Endothelial cell of umbilical vein (primary cell): ENCODE results near the gene HOXD8. TPM values are rescaled to one million over a fixed set of nuclear protein-coding genes. Genes with fewer than 3 reads are reported as not detected.

Source experiments
- BruUV-seq: library from RNA; stranded (reverse); fragments of 400-500 nt; replicated peaks from 2 replicates; lab custom pipeline; 2021; lab: Mats Ljungman, UMichigan
- CTCF ChIA-PET: fragments of 300-600, 350-600 bp; sonication (Branson Sonifier 250); formaldehyde crosslinking; loops from one replicate; lab custom pipeline; 2021; ENCODE audit warnings: antibody characterized with exemption, inconsistent platforms; lab: Charles Lee
- POLR2A ChIA-PET: fragments of 300-600, 350-600 bp; sonication (Branson Sonifier 250); formaldehyde crosslinking; loops from one replicate; lab custom pipeline; 2021; ENCODE audit warnings: antibody characterized with exemption, inconsistent platforms; lab: Charles Lee
- DNase-seq: peaks from one replicate; pipeline ENCODE4 v3.0.0-alpha.2; 2011; ENCODE audit warnings: low read depth, low spot score
- FAIRE-seq: peaks from 2 replicates; lab custom pipeline; 2011; peaks lifted over from hg19 to GRCh38; lab: Jason Lieb, UNC
- H2AFZ ChIP-seq: 2 replicates; pipeline ENCODE4 v1.6.0; 2012; ENCODE audit warnings: low read depth, low read length, control low read depth, inconsistent platforms
- H3K27ac ChIP-seq: 2 replicates; pipeline ENCODE4 v1.5.1; 2011; ENCODE audit warnings: low read depth, mild to moderate bottlenecking, control low read depth, low read length, moderate library complexity; ENCODE audit not compliant: insufficient read depth
- H3K27me3 ChIP-seq, 2 experiments: 2 replicates each; pipeline versions ENCODE4 v1.6.0 to v1.6.1; 2011; ENCODE audit warnings: low read length in 2 of 2, mixed read lengths in 1 of 2; ENCODE audit not compliant: control insufficient read depth in 2 of 2, insufficient read depth in 2 of 2
- H3K36me3 ChIP-seq, 2 experiments: 2 replicates in 1 of 2; 3 replicates in 1 of 2; pipeline ENCODE4 v1.5.1; 2011; ENCODE audit warnings: low read length in 2 of 2, mild to moderate bottlenecking in 1 of 2, moderate library complexity in 1 of 2; ENCODE audit not compliant: control insufficient read depth in 2 of 2, insufficient read depth in 2 of 2; ENCODE audit errors: extremely low read depth in 1 of 2
- H3K4me1 ChIP-seq: 3 replicates; pipeline ENCODE4 v1.5.1; 2011; ENCODE audit warnings: mild to moderate bottlenecking, low read length; ENCODE audit not compliant: control insufficient read depth, insufficient read depth; ENCODE audit errors: extremely low read depth
- H3K4me2 ChIP-seq: 2 replicates; pipeline ENCODE4 v1.6.1; 2011; ENCODE audit warnings: low read length, control low read depth, mixed read lengths; ENCODE audit not compliant: insufficient read depth
- H3K4me3 ChIP-seq, 3 experiments: fragments of 200-600 bp in 1 of 3; sonication (generic), shearing (Covaris generic) in 1 of 3; replicated peaks in 1 of 3; 2 replicates each; pipeline ENCODE4 v1.5.1; 2011 to 2016; ENCODE audit warnings: control low read depth in 3 of 3, low read length in 3 of 3, mild to moderate bottlenecking in 2 of 3, inconsistent platforms in 1 of 3, low read depth in 1 of 3, moderate library complexity in 1 of 3; ENCODE audit not compliant: insufficient read depth in 1 of 3
- H3K79me2 ChIP-seq: 2 replicates; pipeline ENCODE4 v1.6.0; 2012; ENCODE audit warnings: low read length, inconsistent platforms; ENCODE audit not compliant: control insufficient read depth, insufficient read depth
- H3K9ac ChIP-seq: replicated peaks from 2 replicates; pipeline ENCODE3; 2011; ENCODE audit warnings: low read length, control low read depth; ENCODE audit not compliant: insufficient read depth; ENCODE audit errors: extremely low read depth
- H3K9me1 ChIP-seq: replicated peaks from 3 replicates; pipeline ENCODE4 v1.6.0; 2011; ENCODE audit warnings: mild to moderate bottlenecking, low read length; ENCODE audit not compliant: control insufficient read depth, insufficient read depth; ENCODE audit errors: extremely low read depth
- H3K9me3 ChIP-seq: replicated peaks from 2 replicates; pipeline ENCODE4 v1.5.1; 2012; ENCODE audit warnings: low read length, inconsistent platforms; ENCODE audit not compliant: control insufficient read depth, insufficient read depth
- H4K20me1 ChIP-seq: replicated peaks from 2 replicates; pipeline ENCODE3; 2011; ENCODE audit warnings: mild to moderate bottlenecking, low read length; ENCODE audit not compliant: control insufficient read depth, insufficient read depth; ENCODE audit errors: extremely low read depth
- EZH2 ChIP-seq: IDR thresholded peaks from 2 replicates; pipeline ENCODE4 v1.6.1; 2012; ENCODE audit warnings: borderline replicate concordance, low read depth, mild to moderate bottlenecking, moderate library complexity, low read length, inconsistent platforms; ENCODE audit not compliant: severe bottlenecking
- FOS ChIP-seq: IDR thresholded peaks from 2 replicates; pipeline ENCODE4 v1.6.1; 2011; ENCODE audit warnings: mild to moderate bottlenecking, low read length, moderate library complexity, borderline replicate concordance; ENCODE audit not compliant: insufficient read depth
- MAX ChIP-seq: IDR thresholded peaks from 2 replicates; pipeline ENCODE4 v1.6.1; 2011; ENCODE audit not compliant: insufficient read depth, insufficient read length
- POLR2A ChIP-seq: IDR thresholded peaks from 2 replicates; pipeline ENCODE4 v1.6.1; 2012; ENCODE audit warnings: low read depth, mild to moderate bottlenecking, control low read depth, low read length
- POLR2AphosphoS5 ChIP-seq: IDR thresholded peaks from 2 replicates; pipeline ENCODE4 v1.6.1; 2012; ENCODE audit warnings: low read depth, mild to moderate bottlenecking, control low read depth, low read length, moderate library complexity; ENCODE audit not compliant: insufficient read depth
- dilution Hi-C: fragments of 300-500 bp; cut with MboI; formaldehyde crosslinking; loops from one replicate; pipeline ENCODE4 v1.15.0; 2019; ENCODE audit warnings: low sequenced_read_pairs; ENCODE audit not compliant: extremely low pct_ligation_motif_present
- intact Hi-C: fragments of 100-400 bp; cut with micrococcal nuclease; formaldehyde crosslinking; loops from one replicate; pipeline ENCODE4 v1.10.0; 2022
- polyA plus RNA-seq, 4 experiments: library from polyadenylated mRNA; depleted of rRNA in 3 of 4; stranded (reverse) in 3 of 4; unstranded in 1 of 4; fragments of >200 nt; gene quantifications; 2 replicates each; pipeline versions ENCODE4 v1.2.1 to v1.2.3, GENCODE V29; 2011 to 2012; ENCODE audit warnings: missing spikeins in 1 of 4
- total RNA-seq: library from RNA; stranded (reverse); gene quantifications from 2 replicates; pipeline ENCODE4 v1.2.3, GENCODE V29; 2021
- TF ChIP-seq, protein P1 (sequence below), 2 donors: IDR thresholded peaks; 1 replicate in 1 of 2; 2 replicates in 1 of 2; pipeline ENCODE4 v1.5.1; 2011; ENCODE audit warnings: low read length in 2 of 2, mild to moderate bottlenecking in 2 of 2, moderate library complexity in 2 of 2, control low read depth in 1 of 2, inconsistent platforms in 1 of 2, low read depth in 1 of 2; ENCODE audit not compliant: insufficient read depth in 1 of 2; ENCODE audit errors: extremely low read depth in 1 of 2

Gene HOXD8
- total and polyA plus RNA-seq, 2 donors (not counting 3 experiments of a cell fraction or from before 2014, with no cell fraction given), result 6.4 to 15.6 TPM

DNA sequence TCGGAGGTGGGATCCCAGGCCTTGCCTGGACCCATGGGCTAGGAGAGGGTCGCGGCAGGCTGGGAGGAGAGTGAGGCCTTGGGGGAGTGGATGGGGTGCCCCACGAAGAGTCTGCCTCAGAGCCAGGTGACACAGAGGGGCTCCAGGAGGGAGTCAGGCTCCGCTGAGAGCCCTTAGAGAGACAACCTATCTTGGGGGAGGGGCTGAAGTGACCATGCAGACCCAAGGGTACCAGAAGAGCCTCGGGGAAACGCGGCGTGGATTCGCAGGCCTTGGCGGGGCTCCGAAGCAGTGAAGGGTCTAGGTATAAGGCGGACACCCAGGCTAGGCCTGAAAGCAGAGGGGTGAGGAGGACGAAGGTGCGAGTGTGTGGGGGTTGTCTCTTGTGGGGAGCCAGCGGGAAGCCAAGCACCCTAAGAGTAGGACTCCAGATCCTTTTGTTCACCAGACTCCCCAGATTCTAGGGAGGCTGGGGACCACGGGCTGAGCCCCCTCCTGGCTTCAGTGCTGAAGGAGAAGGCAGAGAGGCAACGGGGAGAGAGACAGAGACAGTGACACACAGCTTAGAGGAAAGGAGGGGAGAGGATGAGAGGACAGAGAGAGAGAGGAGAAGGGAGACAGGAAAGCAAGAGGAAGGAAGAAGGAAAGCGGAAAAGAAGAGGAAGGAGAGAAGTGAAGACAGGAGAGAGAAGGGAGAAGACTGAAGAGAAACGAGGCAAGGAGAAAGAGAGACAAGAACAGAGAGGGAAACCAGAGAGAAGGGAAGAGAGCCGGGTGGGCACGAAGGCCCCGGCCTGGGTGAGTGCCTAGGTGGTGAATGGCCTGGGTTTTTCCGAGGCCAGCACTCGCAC, 23.6 kb upstream of the HOXD8 start:
- intact Hi-C loops, result no loop called here
- dilution Hi-C loops, result no loop called here
- H3K36me3 ChIP-seq, result no peaks in the 10 kb centered on the region
- CTCF ChIA-PET, result interaction anchor here (1.9 kb wide), 1 partner anchor 8 kb away, joined by 7 read pairs; no protein-coding TSS in a partner anchor
- H4K20me1 ChIP-seq, result no peaks in the 10 kb centered on the region
- H2AFZ ChIP-seq, result no peak overlapping the region
- POLR2A ChIA-PET, result no interaction called here
- no peak for DNase-seq
- H3K4me2 ChIP-seq, result no peak overlapping the region
- H3K4me3 ChIP-seq, result no peak overlapping the region
- no peaks in the 10 kb centered on the region for H3K9me1 ChIP-seq
- peaks cover 83 to 96% of the 10 kb centered on the region in 2 experiments for H3K27me3 ChIP-seq
- no peak overlapping the region for H3K9ac ChIP-seq
- FAIRE-seq, result no peak
- H3K9me3 ChIP-seq, result no peaks in the 10 kb centered on the region
- no peaks in the 10 kb centered on the region for H3K4me1 ChIP-seq
- no peak overlapping the region for H3K27ac ChIP-seq
- H3K79me2 ChIP-seq, result no peaks in the 10 kb centered on the region
- no peak for TF ChIP-seq POLR2A
- TF ChIP-seq EZH2, result peak; percentile 52
- TF ChIP-seq, protein P1, sequence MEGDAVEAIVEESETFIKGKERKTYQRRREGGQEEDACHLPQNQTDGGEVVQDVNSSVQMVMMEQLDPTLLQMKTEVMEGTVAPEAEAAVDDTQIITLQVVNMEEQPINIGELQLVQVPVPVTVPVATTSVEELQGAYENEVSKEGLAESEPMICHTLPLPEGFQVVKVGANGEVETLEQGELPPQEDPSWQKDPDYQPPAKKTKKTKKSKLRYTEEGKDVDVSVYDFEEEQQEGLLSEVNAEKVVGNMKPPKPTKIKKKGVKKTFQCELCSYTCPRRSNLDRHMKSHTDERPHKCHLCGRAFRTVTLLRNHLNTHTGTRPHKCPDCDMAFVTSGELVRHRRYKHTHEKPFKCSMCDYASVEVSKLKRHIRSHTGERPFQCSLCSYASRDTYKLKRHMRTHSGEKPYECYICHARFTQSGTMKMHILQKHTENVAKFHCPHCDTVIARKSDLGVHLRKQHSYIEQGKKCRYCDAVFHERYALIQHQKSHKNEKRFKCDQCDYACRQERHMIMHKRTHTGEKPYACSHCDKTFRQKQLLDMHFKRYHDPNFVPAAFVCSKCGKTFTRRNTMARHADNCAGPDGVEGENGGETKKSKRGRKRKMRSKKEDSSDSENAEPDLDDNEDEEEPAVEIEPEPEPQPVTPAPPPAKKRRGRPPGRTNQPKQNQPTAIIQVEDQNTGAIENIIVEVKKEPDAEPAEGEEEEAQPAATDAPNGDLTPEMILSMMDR (IDR thresholded peaks at IDR 0.05; ENCODE audit: extremely low read depth in 1 of 2, insufficient read depth in 1 of 2, low read depth in 1 of 2, low read length in 2 of 2), result no peak
- no peak for TF ChIP-seq FOS
- TF ChIP-seq MAX, result no peak
- no peak for TF ChIP-seq POLR2AphosphoS5
- BruUV-seq, result no TSS peak
